Nephron (organoid): ENCODE data around the gene FAM131C.
A peak's percentile ranks its signal among the peaks of the same experiment; 100 is the strongest.
"Not testable (repeated sequence)": the region's sequence is repeated elsewhere in the genome, so short reads cannot be mapped to it uniquely, and the experiment has no call there.

ENCODE experiments used
- H3K27ac Mint-ChIP-seq, 3 experiments: 2 replicates each; pipeline ENCODE4 v1.8.0; 2020; ENCODE audit warnings: mixed read lengths in 3 of 3, mild to moderate bottlenecking in 2 of 3, moderate library complexity in 1 of 3
- H3K27me3 Mint-ChIP-seq: 2 replicates; pipeline ENCODE4 v1.8.0; 2021; ENCODE audit warnings: low read depth, mild to moderate bottlenecking, moderate library complexity, mixed read lengths
- H3K36me3 Mint-ChIP-seq: 2 replicates; pipeline ENCODE4 v1.8.0; 2020; ENCODE audit warnings: low read depth, mixed read lengths
- H3K4me1 Mint-ChIP-seq: 2 replicates; pipeline ENCODE4 v1.8.0; 2020; ENCODE audit warnings: mixed read lengths
- H3K4me3 Mint-ChIP-seq, 3 experiments: 2 replicates each; pipeline ENCODE4 v1.8.0; 2020; ENCODE audit warnings: mild to moderate bottlenecking in 3 of 3, mixed read lengths in 3 of 3, moderate library complexity in 2 of 3
- H3K9me3 Mint-ChIP-seq: 2 replicates; pipeline ENCODE4 v1.8.0; 2020; ENCODE audit warnings: mixed read lengths
- CTCF ChIP-seq, 3 experiments: fragments of 200-600 bp; sonication (generic); IDR thresholded peaks; one replicate each; pipeline ENCODE4 v1.5.0; 2021; ENCODE audit warnings: antibody characterized with exemption in 3 of 3; ENCODE audit not compliant: unreplicated experiment in 3 of 3

Gene FAM131C

DNA sequence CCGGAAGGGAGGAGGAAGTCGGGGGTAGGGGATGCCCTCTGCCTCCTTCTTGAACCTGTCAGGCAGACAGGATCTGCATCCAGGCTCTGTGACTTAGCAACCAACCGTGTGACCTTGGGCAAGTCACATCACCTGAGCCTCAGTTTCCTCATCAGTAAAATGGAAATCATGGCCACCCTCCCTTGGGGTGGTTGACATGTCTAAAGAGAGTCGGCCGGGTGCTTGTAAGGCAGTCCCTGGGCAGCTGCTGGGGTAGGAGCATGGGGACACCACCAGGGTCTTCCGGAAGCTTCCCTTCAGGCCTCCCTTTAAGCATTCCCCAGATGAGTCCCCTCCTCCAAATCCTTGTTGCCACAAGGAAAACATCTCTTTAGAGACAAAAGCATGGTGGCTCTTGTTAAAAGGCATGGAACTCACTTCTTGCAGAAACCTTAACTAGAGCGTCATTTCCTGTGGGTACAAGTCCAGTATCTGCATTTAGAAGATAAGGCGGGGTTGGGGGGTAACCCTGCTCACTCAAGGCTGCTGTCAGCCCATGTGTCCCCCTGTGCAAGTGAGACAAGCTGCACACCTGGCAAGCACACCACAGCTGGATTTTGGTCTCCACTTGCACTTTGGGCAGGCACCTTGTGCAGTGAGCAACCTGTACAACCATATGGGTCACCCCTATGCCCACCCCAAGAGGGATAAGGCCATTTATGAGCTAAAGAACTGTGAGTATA, 19.5 kb downstream of the FAM131C start:
- Mint-ChIP-seq H3K4me1 (peaks cover 4% of the 10 kb centered on the region), H3K27me3 (peaks cover 9% of the 10 kb centered on the region), H3K4me3 (no peak overlapping the region), H3K9me3 (no peaks in the 10 kb centered on the region), H3K27ac (no peak overlapping the region), H3K36me3 (no peaks in the 10 kb centered on the region)
- no peak for TF ChIP-seq CTCF (IDR thresholded peaks at IDR 0.05; ENCODE audit: unreplicated experiment in 3 of 3)

- H3K36me3 Mint-ChIP-seq, H3K4me1 Mint-ChIP-seq, H3K27ac Mint-ChIP-seq, H3K9me3 Mint-ChIP-seq: not testable (repeated sequence)
- Mint-ChIP-seq H3K27me3 (peaks cover 13% of the 10 kb centered on the region), H3K4me3 (peak overlapping the region in 1 of 3 experiments; percentile 19)
These were observed 21.5 kb downstream of the FAM131C start for GRCh38 chr1:16051949-16052348.

- Mint-ChIP-seq H3K27me3 (peaks cover 20% of the 10 kb centered on the region), H3K27ac (no peak overlapping the region), H3K4me3 (no peak overlapping the region)
These were observed 22.4 kb downstream of the FAM131C start for GRCh38 chr1:16051039-16051438.

GRCh38 chr1:16050328-16050727, 23.1 kb downstream of the FAM131C start:
- Mint-ChIP-seq H3K4me3 (peak overlapping the region in 2 of 3 experiments; percentile 21 to 56), H3K4me1 (peaks cover 4% of the 10 kb centered on the region), H3K27me3 (peaks cover 20% of the 10 kb centered on the region), H3K27ac (peak overlapping the region in 1 of 3 experiments; percentile 11), H3K9me3 (no peaks in the 10 kb centered on the region), H3K36me3 (no peaks in the 10 kb centered on the region)
- no peak for TF ChIP-seq CTCF (IDR thresholded peaks at IDR 0.05; ENCODE audit: unreplicated experiment in 3 of 3)

More at GRCh38 chr1:16051039-16051438, 22.4 kb downstream of the FAM131C start:
- Mint-ChIP-seq H3K9me3 (no peaks in the 10 kb centered on the region), H3K36me3 (no peaks in the 10 kb centered on the region), H3K4me1 (peaks cover 4% of the 10 kb centered on the region)
- TF ChIP-seq CTCF (IDR thresholded peaks at IDR 0.05; ENCODE audit: unreplicated experiment in 3 of 3): no peak

DNA sequence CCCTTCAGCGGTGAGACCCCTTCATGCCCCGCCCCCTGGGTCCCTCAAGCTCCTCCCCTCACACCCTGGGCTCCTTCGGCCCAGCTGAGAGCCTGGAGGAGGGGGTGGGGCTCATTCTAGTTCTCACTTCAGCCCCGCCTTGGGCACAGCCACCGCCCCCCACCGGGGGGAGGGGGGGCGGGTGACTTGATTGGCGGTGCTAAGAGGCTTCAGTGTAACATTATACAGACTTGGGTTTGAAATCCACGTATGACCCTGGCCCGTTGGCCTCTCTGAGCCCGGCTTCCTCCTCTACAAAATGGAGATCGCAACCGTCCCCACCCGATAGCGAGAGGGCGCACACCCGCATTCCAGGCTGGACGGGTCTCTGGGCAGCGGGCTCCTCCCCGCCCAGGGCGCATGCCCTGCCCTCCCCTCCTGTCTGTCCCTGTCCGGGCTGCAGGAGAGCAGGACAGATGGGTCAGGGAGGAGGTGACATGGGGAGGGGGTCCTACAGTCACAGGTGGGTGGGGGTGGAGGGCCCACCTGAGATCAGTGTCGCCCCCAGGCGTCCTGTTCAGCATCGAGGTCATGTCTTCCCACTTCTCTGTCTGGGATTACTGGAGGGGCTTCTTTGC, 24.8 kb downstream of the FAM131C start:
- peaks cover 4% of the 10 kb centered on the region for H3K4me1 Mint-ChIP-seq
- peak overlapping the region; percentile 57 to 75 (median 69) for H3K4me3 Mint-ChIP-seq
- H3K27ac Mint-ChIP-seq: peak overlapping the region in 2 of 3 experiments; percentile 57 to 65
- H3K27me3 Mint-ChIP-seq: peaks cover 20% of the 10 kb centered on the region
- no peaks in the 10 kb centered on the region for H3K9me3 Mint-ChIP-seq
- TF ChIP-seq CTCF (IDR thresholded peaks at IDR 0.05; ENCODE audit: unreplicated experiment in 3 of 3): peak in 1 of 3 experiments; percentile 22
- H3K36me3 Mint-ChIP-seq: no peaks in the 10 kb centered on the region

DNA sequence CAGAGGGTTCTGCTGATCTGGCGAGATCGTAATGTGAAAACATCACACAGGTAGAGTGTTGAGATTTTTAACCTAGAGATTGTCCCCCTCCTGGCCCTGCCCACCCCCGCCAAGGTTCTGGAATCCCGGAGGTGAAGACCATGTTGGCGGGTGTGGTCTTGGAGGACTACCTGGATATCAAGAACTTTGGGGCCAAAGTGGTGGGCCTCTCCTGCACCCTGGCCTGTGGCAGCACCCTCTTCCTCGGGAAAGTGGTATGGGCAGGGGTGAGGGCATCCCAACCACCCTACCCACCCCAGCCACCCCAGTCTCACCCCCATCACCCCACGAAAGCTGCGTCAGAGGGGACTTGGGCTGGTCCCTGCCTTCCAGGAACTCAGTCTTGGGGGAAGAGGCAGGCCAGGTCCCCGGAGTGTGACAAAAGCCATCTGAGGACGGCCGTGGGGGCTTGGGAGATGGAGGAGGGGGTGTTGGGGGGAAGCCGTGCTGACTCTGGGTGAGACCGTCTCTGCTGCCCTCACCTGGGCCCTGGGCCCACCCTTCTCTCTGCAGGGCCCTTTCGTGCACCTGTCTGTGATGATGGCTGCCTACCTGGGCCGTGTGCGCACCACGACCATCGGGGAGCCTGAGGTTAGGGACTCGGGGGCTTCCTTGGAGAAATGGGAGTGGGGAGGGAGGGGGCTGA, 25.5 kb downstream of the FAM131C start:
- H3K27ac Mint-ChIP-seq: peak overlapping the region in 2 of 3 experiments; percentile 25 to 44
- peaks cover 4% of the 10 kb centered on the region for H3K4me1 Mint-ChIP-seq
- peaks cover 21% of the 10 kb centered on the region for H3K27me3 Mint-ChIP-seq
- peak overlapping the region; percentile 26 to 76 (median 63) for H3K4me3 Mint-ChIP-seq
- H3K9me3 Mint-ChIP-seq: no peaks in the 10 kb centered on the region
- no peaks in the 10 kb centered on the region for H3K36me3 Mint-ChIP-seq
- no peak for TF ChIP-seq CTCF (IDR thresholded peaks at IDR 0.05; ENCODE audit: unreplicated experiment in 3 of 3)
